Measurements from ENCODE around the gene ABI1. TPM values are rescaled to one million over a fixed set of nuclear protein-coding genes. Genes with fewer than 3 reads are reported as not detected.

ABI1 gene
- total and polyA plus RNA-seq, 2 of the 13 experiments (the other 11 are each of a cell fraction or from before 2014, with no cell fraction given): 20.9 to 22.9 TPM

DNA sequence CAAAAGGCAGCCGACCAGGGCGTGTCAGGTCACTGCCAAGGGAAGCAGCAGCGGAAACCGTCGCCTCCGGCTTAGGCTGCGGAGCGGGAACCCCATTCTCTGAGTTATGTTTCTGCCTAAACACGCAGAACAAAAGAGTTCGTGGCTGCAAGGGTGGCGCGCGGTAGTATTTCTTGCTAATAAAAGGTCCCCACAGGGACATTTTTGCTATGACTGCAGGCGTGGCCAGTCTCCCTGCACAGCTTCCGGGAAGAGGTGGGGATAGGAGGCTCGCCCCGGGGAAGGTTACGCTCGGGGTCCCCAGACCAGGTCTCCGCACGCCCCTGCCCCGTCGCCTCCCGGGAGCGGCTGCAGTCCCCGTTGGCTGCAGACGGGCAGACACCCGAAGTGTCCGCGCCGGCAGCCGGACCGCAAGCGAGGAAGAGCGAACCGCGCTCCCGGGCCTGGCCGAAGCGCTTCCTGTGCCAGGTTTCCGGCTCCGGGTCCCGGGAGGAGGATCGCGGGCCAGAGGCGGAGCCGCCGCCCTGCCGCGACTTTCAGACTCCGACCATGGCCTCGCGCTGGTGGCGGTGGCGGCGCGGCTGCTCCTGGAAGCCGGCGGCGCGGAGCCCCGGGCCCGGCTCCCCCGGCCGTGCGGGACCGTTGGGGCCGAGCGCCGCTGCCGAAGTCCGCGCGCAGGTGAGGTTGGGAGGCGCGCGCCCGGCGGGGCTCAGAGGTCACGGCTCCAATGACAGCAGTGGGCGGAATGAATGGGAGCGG is 163.4 kb downstream of the ABI1 start, which contains the start of gene PDSS1 (continued):
- TF ChIP-seq ZSCAN31 (CRISPR knock-in tag; IDR thresholded peaks at IDR 0.05; ENCODE audit: low read depth) (peak; percentile 16; the same call in 1 of the 2 replicates), FOXK1 (CRISPR knock-in tag; IDR thresholded peaks at IDR 0.05; ENCODE audit: borderline replicate concordance, low read depth) (peak; percentile 51; the same call in 1 of the 2 replicates), MAFK (conservative IDR thresholded peaks at IDR 0.05 in 1 of 2, IDR thresholded peaks at IDR 0.05 in 1 of 2; ENCODE audit: low read length in 2 of 2) (no peak), IRX3 (CRISPR knock-in tag; IDR thresholded peaks at IDR 0.05; ENCODE audit: borderline replicate concordance, low read depth) (peak; percentile 49; the same call in 1 of the 2 replicates), ARNT2 (CRISPR knock-in tag; IDR thresholded peaks at IDR 0.05; ENCODE audit: low read depth) (peak; percentile 93), ZNF7 (CRISPR knock-in tag; IDR thresholded peaks at IDR 0.05) (0 out of 2 replicates have a peak, but pooled peaks have one; percentile 5), FOXA3 (CRISPR knock-in tag; IDR thresholded peaks at IDR 0.05) (no peak), ATAD3A (CRISPR knock-in tag; IDR thresholded peaks at IDR 0.05) (no peak), MBNL3 (CRISPR knock-in tag; conservative IDR thresholded peaks at IDR 0.05) (no peak), CBX5 (CRISPR knock-in tag; IDR thresholded peaks at IDR 0.05; ENCODE audit: borderline replicate concordance) (peak; percentile 28; the same call in 1 of the 2 replicates), DNMT1 (CRISPR knock-in tag; IDR thresholded peaks at IDR 0.05) (no peak; the same call in 1 of the 2 replicates), ZNF30 (CRISPR knock-in tag; IDR thresholded peaks at IDR 0.05) (no peak), ZNF724P (CRISPR knock-in tag; IDR thresholded peaks at IDR 0.05; ENCODE audit: borderline replicate concordance) (no peak), SALL1 (CRISPR knock-in tag; IDR thresholded peaks at IDR 0.05) (peak; percentile 19; the same call in 1 of the 2 replicates)
- TF ChIP-seq, protein P1, sequence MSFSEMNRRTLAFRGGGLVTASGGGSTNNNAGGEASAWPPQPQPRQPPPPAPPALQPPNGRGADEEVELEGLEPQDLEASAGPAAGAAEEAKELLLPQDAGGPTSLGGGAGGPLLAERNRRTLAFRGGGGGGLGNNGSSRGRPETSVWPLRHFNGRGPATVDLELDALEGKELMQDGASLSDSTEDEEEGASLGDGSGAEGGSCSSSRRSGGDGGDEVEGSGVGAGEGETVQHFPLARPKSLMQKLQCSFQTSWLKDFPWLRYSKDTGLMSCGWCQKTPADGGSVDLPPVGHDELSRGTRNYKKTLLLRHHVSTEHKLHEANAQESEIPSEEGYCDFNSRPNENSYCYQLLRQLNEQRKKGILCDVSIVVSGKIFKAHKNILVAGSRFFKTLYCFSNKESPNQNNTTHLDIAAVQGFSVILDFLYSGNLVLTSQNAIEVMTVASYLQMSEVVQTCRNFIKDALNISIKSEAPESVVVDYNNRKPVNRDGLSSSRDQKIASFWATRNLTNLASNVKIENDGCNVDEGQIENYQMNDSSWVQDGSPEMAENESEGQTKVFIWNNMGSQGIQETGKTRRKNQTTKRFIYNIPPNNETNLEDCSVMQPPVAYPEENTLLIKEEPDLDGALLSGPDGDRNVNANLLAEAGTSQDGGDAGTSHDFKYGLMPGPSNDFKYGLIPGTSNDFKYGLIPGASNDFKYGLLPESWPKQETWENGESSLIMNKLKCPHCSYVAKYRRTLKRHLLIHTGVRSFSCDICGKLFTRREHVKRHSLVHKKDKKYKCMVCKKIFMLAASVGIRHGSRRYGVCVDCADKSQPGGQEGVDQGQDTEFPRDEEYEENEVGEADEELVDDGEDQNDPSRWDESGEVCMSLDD (CRISPR knock-in tag; IDR thresholded peaks at IDR 0.05; ENCODE audit: borderline replicate concordance): no peak
- TF ChIP-seq, protein P2, sequence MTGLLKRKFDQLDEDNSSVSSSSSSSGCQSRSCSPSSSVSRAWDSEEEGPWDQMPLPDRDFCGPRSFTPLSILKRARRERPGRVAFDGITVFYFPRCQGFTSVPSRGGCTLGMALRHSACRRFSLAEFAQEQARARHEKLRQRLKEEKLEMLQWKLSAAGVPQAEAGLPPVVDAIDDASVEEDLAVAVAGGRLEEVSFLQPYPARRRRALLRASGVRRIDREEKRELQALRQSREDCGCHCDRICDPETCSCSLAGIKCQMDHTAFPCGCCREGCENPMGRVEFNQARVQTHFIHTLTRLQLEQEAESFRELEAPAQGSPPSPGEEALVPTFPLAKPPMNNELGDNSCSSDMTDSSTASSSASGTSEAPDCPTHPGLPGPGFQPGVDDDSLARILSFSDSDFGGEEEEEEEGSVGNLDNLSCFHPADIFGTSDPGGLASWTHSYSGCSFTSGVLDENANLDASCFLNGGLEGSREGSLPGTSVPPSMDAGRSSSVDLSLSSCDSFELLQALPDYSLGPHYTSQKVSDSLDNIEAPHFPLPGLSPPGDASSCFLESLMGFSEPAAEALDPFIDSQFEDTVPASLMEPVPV (CRISPR knock-in tag; IDR thresholded peaks at IDR 0.05): no peak
- TF ChIP-seq, protein P3, sequence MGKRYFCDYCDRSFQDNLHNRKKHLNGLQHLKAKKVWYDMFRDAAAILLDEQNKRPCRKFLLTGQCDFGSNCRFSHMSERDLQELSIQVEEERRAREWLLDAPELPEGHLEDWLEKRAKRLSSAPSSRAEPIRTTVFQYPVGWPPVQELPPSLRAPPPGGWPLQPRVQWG (CRISPR knock-in tag; IDR thresholded peaks at IDR 0.05; ENCODE audit: borderline replicate concordance, low read depth): no peak
- TF ChIP-seq, protein P4, sequence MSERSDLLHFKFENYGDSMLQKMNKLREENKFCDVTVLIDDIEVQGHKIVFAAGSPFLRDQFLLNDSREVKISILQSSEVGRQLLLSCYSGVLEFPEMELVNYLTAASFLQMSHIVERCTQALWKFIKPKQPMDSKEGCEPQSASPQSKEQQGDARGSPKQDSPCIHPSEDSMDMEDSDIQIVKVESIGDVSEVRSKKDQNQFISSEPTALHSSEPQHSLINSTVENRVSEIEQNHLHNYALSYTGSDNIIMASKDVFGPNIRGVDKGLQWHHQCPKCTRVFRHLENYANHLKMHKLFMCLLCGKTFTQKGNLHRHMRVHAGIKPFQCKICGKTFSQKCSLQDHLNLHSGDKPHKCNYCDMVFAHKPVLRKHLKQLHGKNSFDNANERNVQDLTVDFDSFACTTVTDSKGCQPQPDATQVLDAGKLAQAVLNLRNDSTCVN (CRISPR knock-in tag; IDR thresholded peaks at IDR 0.05; ENCODE audit: borderline replicate concordance): 0 out of 2 replicates have a peak, but pooled peaks have one; percentile 28
- TF ChIP-seq, protein P5, sequence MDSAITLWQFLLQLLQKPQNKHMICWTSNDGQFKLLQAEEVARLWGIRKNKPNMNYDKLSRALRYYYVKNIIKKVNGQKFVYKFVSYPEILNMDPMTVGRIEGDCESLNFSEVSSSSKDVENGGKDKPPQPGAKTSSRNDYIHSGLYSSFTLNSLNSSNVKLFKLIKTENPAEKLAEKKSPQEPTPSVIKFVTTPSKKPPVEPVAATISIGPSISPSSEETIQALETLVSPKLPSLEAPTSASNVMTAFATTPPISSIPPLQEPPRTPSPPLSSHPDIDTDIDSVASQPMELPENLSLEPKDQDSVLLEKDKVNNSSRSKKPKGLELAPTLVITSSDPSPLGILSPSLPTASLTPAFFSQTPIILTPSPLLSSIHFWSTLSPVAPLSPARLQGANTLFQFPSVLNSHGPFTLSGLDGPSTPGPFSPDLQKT (CRISPR knock-in tag; IDR thresholded peaks at IDR 0.05; ENCODE audit: borderline replicate concordance): no peak
